Measurements from ENCODE around the gene APOA5.

APOA5 gene

DNA sequence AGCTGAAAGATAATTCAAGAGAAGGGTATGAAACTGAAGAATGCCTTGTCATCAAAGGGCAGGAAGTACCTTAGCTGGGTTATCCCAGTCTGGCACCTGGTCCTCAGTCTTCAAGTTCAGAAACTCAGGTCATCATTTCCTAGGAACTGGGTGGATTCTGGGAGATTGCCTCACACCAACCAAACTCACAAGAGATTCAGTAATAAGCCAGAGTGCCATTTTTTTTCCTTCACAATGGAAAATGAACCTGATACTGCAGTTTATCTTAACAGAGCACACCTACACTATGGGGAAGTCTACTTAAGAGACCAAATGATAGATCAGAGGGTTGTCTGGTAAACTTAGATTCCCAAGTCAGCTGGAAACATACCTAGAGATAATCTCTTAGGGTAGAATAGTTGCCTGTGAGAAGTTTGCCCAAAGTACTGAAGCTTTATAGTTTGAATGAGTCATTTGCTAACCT lies 15.1 kb downstream of the APOA5 start:
- no peaks in the 10 kb centered on the region for H3K27me3 ChIP-seq (replicated peaks; ENCODE audit: control insufficient read depth, insufficient read depth, low read length)
- no peak for TF ChIP-seq CTCF (IDR thresholded peaks at IDR 0.05; ENCODE audit: insufficient read depth, low read length, poor library complexity, severe bottlenecking)
- no peak overlapping the region for H3K4me3 ChIP-seq (replicated peaks; ENCODE audit: low read depth, low read length)
- DNase-seq (ENCODE audit: extremely low read depth, insufficient read length) = no peak
- H3K36me3 ChIP-seq (ENCODE audit: control insufficient read depth, insufficient read depth, low read length) = peaks cover 23% of the 10 kb centered on the region

- H3K4me3 ChIP-seq (replicated peaks; ENCODE audit: low read depth, low read length) = no peak overlapping the region
- DNase-seq (ENCODE audit: extremely low read depth, insufficient read length) = no peak
- no peak for TF ChIP-seq CTCF (IDR thresholded peaks at IDR 0.05; ENCODE audit: insufficient read depth, low read length, poor library complexity, severe bottlenecking)
- H3K36me3 ChIP-seq (ENCODE audit: control insufficient read depth, insufficient read depth, low read length) = peaks cover 20% of the 10 kb centered on the region
- no peaks in the 10 kb centered on the region for H3K27me3 ChIP-seq (replicated peaks; ENCODE audit: control insufficient read depth, insufficient read depth, low read length)
These were observed 15.7 kb downstream of the APOA5 start for GRCh38 chr11:116775975-116776374.

DNA sequence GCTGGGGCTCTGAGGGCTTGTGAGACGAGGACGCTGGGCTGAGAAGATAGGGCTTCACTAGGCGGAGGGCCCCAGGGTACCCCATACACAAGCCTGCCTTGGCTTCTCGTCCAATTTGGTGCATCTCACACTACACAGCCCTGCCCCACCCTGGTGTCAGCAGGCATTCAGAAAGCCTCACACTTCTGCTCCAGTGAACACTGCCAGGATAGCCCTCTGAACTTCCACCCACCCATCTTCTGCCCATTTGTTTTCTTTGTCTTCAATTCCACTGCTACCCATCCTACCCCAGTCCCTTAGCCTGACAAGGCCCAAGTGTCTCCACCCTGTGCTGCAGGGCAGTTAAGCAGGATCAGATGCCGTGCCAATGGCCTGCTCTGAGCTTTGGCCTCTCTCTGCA lies 17.0 kb downstream of the APOA5 start:
- H3K36me3 ChIP-seq (ENCODE audit: control insufficient read depth, insufficient read depth, low read length) = peaks cover 18% of the 10 kb centered on the region
- no peaks in the 10 kb centered on the region for H3K27me3 ChIP-seq (replicated peaks; ENCODE audit: control insufficient read depth, insufficient read depth, low read length)
- no peak for DNase-seq (ENCODE audit: extremely low read depth, insufficient read length)
- H3K4me3 ChIP-seq (replicated peaks; ENCODE audit: low read depth, low read length) = no peak overlapping the region
- TF ChIP-seq CTCF (IDR thresholded peaks at IDR 0.05; ENCODE audit: insufficient read depth, low read length, poor library complexity, severe bottlenecking) = no peak

DNA sequence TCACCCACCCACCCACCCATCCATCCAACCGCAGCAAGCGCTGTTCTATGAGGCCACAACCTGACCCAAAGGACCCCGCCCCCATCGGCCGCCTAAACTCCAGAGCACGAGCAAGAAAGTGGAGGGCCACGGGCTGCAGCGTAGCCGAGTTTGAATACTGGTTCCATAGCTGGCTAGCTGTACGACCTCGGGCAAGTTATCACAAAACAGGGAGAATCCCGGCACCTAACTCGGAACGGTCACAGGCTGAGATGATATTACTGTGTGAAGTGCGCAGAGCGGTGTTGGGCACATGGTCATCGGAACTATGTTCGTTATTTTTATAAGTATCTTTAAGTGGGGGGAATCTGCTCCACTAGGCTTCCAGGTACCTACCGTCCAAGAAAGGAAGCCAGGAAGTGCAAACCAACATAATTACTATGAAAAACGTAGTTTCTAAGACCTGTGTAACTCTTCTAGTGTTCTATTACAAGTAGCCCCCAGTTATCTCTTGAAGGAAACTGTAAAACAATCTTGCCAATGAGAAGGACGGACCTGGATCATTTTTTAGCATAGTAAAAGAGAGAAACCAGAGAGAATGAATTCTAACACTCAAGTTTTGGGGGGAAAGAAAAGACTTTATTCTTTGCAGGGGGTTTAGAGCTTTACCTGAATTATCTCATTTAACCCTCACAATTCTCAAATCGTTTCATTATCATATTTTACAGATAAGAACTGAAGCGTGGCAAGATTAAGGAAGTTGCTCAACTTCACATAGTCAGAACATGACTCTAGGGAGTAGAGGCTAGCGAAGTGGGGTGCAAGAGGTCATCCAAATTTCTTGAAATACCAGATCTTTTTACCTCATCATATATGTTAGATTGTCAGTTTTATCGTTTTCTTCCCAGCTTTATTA lies 18.2 kb downstream of the APOA5 start:
- no peak for DNase-seq (ENCODE audit: extremely low read depth, insufficient read length)
- Histone ChIP-seq H3K36me3 (ENCODE audit: control insufficient read depth, insufficient read depth, low read length) (peaks cover 9% of the 10 kb centered on the region), H3K27me3 (replicated peaks; ENCODE audit: control insufficient read depth, insufficient read depth, low read length) (no peaks in the 10 kb centered on the region), H3K4me3 (replicated peaks; ENCODE audit: low read depth, low read length) (peak overlapping the region; percentile 82)
- TF ChIP-seq CTCF (IDR thresholded peaks at IDR 0.05; ENCODE audit: insufficient read depth, low read length, poor library complexity, severe bottlenecking) = no peak

DNA sequence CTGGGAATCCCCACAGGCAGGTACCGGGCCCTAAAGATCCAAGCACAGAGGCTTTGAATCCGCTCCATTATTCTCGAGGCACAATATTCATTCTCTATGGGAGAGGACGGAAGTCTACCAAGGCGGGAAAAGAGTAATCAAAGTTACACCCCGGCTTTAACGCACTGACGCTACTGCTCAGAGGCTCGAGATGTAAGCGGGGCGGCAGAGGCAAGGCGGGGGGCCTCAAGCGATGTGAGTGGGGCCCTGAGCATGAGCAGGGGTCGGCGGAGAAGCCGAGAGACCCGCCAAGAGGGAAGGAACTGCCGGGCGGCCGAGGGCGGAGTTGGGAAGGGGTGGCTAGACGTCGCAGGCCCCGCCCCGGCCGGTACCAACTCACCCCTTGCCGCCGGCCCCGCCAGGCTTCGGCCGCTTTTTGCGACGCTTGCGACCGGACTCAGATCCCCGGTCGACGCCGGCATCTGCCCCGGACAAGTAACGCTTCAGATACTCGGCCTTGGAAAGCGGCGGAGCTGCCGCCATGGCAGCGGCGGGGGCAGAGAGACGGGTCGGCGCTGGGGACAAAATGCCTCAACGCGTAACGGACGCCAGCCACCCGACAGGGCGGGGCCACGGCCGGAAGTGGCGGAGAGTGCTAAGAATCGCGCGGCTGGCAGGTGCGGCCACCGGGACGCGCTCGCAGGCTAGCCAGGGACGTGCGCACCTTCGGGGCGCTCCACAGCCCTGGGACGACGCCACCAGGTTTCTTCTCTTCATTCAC lies 19.1 kb downstream of the APOA5 start, which contains the start of gene BUD13:
Gene BUD13, minus strand, starts transcription at position 545 of the 760 bp plus-strand sequence. Its CDS starts 23 bp downstream, at position 522.
- peaks cover 4% of the 10 kb centered on the region for H3K36me3 ChIP-seq (ENCODE audit: control insufficient read depth, insufficient read depth, low read length)
- peak; percentile 95 for DNase-seq (ENCODE audit: extremely low read depth, insufficient read length)
- no peaks in the 10 kb centered on the region for H3K27me3 ChIP-seq (replicated peaks; ENCODE audit: control insufficient read depth, insufficient read depth, low read length)
- TF ChIP-seq CTCF (IDR thresholded peaks at IDR 0.05; ENCODE audit: insufficient read depth, low read length, poor library complexity, severe bottlenecking) = no peak
- H3K4me3 ChIP-seq (replicated peaks; ENCODE audit: low read depth, low read length) = peak within 1 kb of the TSS; percentile 82
